HepG2 (cell line): ENCODE data around the gene CTF1. TPM values are rescaled to one million over a fixed set of nuclear protein-coding genes. Genes with fewer than 3 reads are reported as not detected.

Source experiments
- AHR ChIP-seq: IDR thresholded peaks from 2 replicates; pipeline ENCODE4 v1.6.1; 2018; ENCODE audit warnings: missing genetic modification reagents, missing compliant biosample characterization
- DPF2 ChIP-seq: sonication (generic); formaldehyde crosslinking; IDR thresholded peaks from 2 replicates; pipeline ENCODE4 v1.4.0; 2020; ENCODE audit warnings: mild to moderate bottlenecking, low read depth, missing genetic modification reagents, borderline replicate concordance
- ELF1 ChIP-seq: sonication (generic); formaldehyde crosslinking; IDR thresholded peaks from 2 replicates; pipeline ENCODE4 v1.4.0; 2020; ENCODE audit warnings: missing genetic modification reagents
- NR2F6 ChIP-seq, 2 experiments: IDR thresholded peaks; 2 replicates each; pipeline ENCODE4 v1.6.1; 2016; ENCODE audit warnings: antibody characterized with exemption in 1 of 2, mild to moderate bottlenecking in 1 of 2
- RAD21 ChIP-seq: fragments of 450-650 bp; formaldehyde crosslinking; IDR thresholded peaks from 2 replicates; pipeline ENCODE4 v1.5.0; 2020; ENCODE audit warnings: mild to moderate bottlenecking
- RBM39 ChIP-seq: fragments of 200-400 bp; formaldehyde crosslinking; IDR thresholded peaks from one replicate; pipeline ENCODE4 v1.6.1; 2018; ENCODE audit warnings: antibody characterized with exemption, mild to moderate bottlenecking, low read depth, low read length; ENCODE audit not compliant: poor library complexity, severe bottlenecking
- SMAD3 ChIP-seq: sonication (generic); formaldehyde crosslinking; IDR thresholded peaks from 2 replicates; pipeline ENCODE4 v1.4.0; 2020; ENCODE audit warnings: missing genetic modification reagents
- U2AF2 ChIP-seq: fragments of 200-400 bp; formaldehyde crosslinking; IDR thresholded peaks from 2 replicates; pipeline ENCODE4 v1.6.1; 2017; ENCODE audit warnings: low read depth, mild to moderate bottlenecking, low read length
- ZBTB7A ChIP-seq: sonication (generic); formaldehyde crosslinking; IDR thresholded peaks from 2 replicates; pipeline ENCODE4 v1.8.0; 2022; ENCODE audit warnings: mild to moderate bottlenecking, missing genetic modification reagents
- ZNF431 ChIP-seq: sonication (generic); formaldehyde crosslinking; IDR thresholded peaks from 2 replicates; pipeline ENCODE4 v1.9.0; 2022; ENCODE audit warnings: missing genetic modification reagents, low read depth, mild to moderate bottlenecking, borderline replicate concordance
- ZNF839 ChIP-seq: sonication (generic); formaldehyde crosslinking; IDR thresholded peaks from 2 replicates; pipeline ENCODE4 v1.4.0; 2020; ENCODE audit warnings: missing genetic modification reagents, mild to moderate bottlenecking, borderline replicate concordance
- polyA plus RNA-seq, 8 experiments: library from polyadenylated mRNA; depleted of rRNA in 3 of 8; stranded (reverse) in 7 of 8; unstranded in 1 of 8; fragments of >200 nt; fragmentation: Illumina TruSeq in 4 of 8; extraction: Trizol in 4 of 8; gene quantifications; 2 replicates each; pipeline versions ENCODE4 v1.2.1 to v1.2.3, GENCODE V29; 2011 to 2016; ENCODE audit warnings: low read depth in 4 of 8, missing spikeins in 1 of 8, mixed read lengths in 1 of 8; ENCODE audit not compliant: insufficient read depth in 1 of 8
- total RNA-seq, 5 experiments: library from RNA; depleted of rRNA; stranded (reverse); fragments of >200 nt; fragmentation: Illumina TruSeq; extraction: Trizol; gene quantifications; 2 replicates each; pipeline ENCODE4 v1.2.3, GENCODE V29; 2016; ENCODE audit warnings: low read depth in 1 of 5
- TF ChIP-seq, protein P1 (sequence below): IDR thresholded peaks from 2 replicates; pipeline ENCODE4 v1.6.1; 2012; ENCODE audit warnings: inconsistent platforms
- TF ChIP-seq, protein P2 (sequence below): sonication (generic); formaldehyde crosslinking; IDR thresholded peaks from 2 replicates; pipeline ENCODE4 v1.4.0; 2020; ENCODE audit warnings: missing genetic modification reagents, borderline replicate concordance
- TF ChIP-seq, protein P3 (sequence below), 2 experiments: fragments of 450-650 bp in 1 of 2; sonication (generic) in 1 of 2; formaldehyde crosslinking in 1 of 2; IDR thresholded peaks; 2 replicates each; pipeline versions ENCODE4 v1.6.1 to v1.8.0; 2016 to 2022; ENCODE audit warnings: antibody characterized with exemption in 1 of 2, mild to moderate bottlenecking in 1 of 2, missing genetic modification reagents in 1 of 2
- TF ChIP-seq, protein P4 (sequence below): IDR thresholded peaks from 2 replicates; pipeline ENCODE4 v1.6.1; 2016; ENCODE audit warnings: low read depth

CTF1 gene
- total and polyA plus RNA-seq, 2 of the 13 experiments (the other 11 are each of a cell fraction or from before 2014, with no cell fraction given) = 0.13 to 1.8 TPM

DNA sequence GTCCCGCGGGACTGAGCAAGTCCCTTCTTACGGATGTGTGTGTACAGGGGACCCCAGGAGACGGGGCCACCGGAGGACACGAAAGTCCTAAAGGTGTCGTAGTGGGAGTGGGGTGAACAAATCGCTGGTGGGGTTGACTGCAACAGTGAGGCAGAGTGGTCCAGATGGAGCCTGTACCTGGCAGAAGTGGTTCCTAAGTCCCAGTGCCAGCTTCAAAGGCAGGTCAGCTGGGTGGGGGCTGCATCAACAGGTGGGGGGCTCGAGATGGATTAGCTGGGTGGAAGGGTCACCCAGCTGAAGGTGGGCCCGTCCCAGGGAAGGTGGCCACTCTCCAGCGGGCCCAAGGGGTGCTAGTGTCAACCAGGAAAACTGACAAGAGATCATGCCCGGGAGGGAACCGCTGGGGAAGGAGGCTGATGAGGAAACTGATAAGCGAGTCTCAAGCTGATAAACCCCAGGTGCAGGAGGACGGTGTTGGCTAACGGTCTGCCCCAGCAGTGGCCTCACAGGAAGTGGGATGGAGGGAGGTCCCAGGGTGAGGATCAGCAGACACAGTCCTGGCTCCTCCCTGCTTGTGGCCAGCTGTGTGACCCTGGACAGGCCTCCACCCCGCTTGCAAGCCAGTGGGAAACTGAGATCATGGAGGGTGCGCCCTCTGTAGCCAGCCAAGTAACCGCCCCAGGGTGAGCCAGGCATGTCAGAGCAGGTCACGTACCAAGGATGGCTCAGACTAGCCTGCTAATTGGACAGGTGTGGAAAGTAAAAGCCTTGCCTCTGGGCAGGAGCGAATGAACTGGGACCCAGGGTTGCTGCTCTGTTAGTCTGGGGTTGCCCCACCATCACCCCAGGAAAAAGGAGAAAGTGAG lies 53.5 kb downstream of the CTF1 start (continued):
- TF ChIP-seq DPF2 (CRISPR knock-in tag) (peak; percentile 40; the same call in 1 of the 2 replicates), ZBTB7A (CRISPR knock-in tag) (no peak), U2AF2 (no peak), AHR (peak; percentile 36; the same call in 1 of the 2 replicates), RBM39 (no peak), SMAD3 (CRISPR knock-in tag) (peak; percentile 82; the same call in 1 of the 2 replicates), ZNF431 (CRISPR knock-in tag) (no peak; the same call in 1 of the 2 replicates), RAD21 (CRISPR knock-in tag) (peak; percentile 37; the same call in 1 of the 2 replicates), ZNF839 (CRISPR knock-in tag) (no peak), NR2F6 (IDR thresholded peaks at IDR 0.05) (peak; percentile 77), NR2F6 (CRISPR knock-in tag; IDR thresholded peaks at IDR 0.05) (peak; percentile 95), ELF1 (CRISPR knock-in tag) (peak; percentile 92)
- TF ChIP-seq, protein P1, sequence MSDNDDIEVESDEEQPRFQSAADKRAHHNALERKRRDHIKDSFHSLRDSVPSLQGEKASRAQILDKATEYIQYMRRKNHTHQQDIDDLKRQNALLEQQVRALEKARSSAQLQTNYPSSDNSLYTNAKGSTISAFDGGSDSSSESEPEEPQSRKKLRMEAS = peak; percentile 56; the same call in 1 of the 2 replicates
- TF ChIP-seq, protein P2, sequence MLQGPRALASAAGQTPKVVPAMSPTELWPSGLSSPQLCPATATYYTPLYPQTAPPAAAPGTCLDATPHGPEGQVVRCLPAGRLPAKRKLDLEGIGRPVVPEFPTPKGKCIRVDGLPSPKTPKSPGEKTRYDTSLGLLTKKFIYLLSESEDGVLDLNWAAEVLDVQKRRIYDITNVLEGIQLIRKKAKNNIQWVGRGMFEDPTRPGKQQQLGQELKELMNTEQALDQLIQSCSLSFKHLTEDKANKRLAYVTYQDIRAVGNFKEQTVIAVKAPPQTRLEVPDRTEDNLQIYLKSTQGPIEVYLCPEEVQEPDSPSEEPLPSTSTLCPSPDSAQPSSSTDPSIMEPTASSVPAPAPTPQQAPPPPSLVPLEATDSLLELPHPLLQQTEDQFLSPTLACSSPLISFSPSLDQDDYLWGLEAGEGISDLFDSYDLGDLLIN = no peak
- TF ChIP-seq, protein P3, sequence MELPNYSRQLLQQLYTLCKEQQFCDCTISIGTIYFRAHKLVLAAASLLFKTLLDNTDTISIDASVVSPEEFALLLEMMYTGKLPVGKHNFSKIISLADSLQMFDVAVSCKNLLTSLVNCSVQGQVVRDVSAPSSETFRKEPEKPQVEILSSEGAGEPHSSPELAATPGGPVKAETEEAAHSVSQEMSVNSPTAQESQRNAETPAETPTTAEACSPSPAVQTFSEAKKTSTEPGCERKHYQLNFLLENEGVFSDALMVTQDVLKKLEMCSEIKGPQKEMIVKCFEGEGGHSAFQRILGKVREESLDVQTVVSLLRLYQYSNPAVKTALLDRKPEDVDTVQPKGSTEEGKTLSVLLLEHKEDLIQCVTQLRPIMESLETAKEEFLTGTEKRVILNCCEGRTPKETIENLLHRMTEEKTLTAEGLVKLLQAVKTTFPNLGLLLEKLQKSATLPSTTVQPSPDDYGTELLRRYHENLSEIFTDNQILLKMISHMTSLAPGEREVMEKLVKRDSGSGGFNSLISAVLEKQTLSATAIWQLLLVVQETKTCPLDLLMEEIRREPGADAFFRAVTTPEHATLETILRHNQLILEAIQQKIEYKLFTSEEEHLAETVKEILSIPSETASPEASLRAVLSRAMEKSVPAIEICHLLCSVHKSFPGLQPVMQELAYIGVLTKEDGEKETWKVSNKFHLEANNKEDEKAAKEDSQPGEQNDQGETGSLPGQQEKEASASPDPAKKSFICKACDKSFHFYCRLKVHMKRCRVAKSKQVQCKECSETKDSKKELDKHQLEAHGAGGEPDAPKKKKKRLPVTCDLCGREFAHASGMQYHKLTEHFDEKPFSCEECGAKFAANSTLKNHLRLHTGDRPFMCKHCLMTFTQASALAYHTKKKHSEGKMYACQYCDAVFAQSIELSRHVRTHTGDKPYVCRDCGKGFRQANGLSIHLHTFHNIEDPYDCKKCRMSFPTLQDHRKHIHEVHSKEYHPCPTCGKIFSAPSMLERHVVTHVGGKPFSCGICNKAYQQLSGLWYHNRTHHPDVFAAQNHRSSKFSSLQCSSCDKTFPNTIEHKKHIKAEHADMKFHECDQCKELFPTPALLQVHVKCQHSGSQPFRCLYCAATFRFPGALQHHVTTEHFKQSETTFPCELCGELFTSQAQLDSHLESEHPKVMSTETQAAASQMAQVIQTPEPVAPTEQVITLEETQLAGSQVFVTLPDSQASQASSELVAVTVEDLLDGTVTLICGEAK (IDR thresholded peaks at IDR 0.05) = no peak
- TF ChIP-seq, protein P3 (CRISPR knock-in tag; IDR thresholded peaks at IDR 0.05) = peak; percentile 48
- TF ChIP-seq, protein P4, sequence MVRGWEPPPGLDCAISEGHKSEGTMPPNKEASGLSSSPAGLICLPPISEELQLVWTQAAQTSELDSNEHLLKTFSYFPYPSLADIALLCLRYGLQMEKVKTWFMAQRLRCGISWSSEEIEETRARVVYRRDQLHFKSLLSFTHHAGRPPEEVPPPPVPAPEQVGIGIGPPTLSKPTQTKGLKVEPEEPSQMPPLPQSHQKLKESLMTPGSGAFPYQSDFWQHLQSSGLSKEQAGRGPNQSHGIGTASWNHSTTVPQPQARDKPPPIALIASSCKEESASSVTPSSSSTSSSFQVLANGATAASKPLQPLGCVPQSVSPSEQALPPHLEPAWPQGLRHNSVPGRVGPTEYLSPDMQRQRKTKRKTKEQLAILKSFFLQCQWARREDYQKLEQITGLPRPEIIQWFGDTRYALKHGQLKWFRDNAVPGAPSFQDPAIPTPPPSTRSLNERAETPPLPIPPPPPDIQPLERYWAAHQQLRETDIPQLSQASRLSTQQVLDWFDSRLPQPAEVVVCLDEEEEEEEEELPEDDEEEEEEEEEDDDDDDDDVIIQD = peak; percentile 43; the same call in 1 of the 2 replicates
